CD8-positive, alpha-beta memory T cell (primary cell): ENCODE measurements around the gene CERK. TPM values are rescaled to one million over a fixed set of nuclear protein-coding genes. Genes with fewer than 3 reads are reported as not detected.

Experiments used
- CTCF ChIA-PET: fragments of 350-600 bp; sonication (Branson Sonifier 250); formaldehyde crosslinking; loops from one replicate; lab custom pipeline; 2021; ENCODE audit warnings: antibody characterized with exemption; lab: Charles Lee
- POLR2A ChIA-PET: fragments of 350-600 bp; sonication (Branson Sonifier 250); formaldehyde crosslinking; loops from one replicate; lab custom pipeline; 2021; ENCODE audit warnings: antibody characterized with exemption; lab: Charles Lee
- DNase-seq, 5 donors: peaks; one replicate each; pipeline versions ENCODE4 v3.0.0 to v3.0.0-alpha.2; 2020 to 2022; ENCODE audit warnings: mixed read lengths in 1 of 5
- H3K27ac ChIP-seq: one replicate; pipeline ENCODE4 v1.7.0; 2013; ENCODE audit warnings: low read depth, mild to moderate bottlenecking, low read length, moderate library complexity
- H3K27me3 ChIP-seq: 2 replicates; pipeline ENCODE4 v1.7.0; 2013; ENCODE audit warnings: low read length, mild to moderate bottlenecking; ENCODE audit not compliant: insufficient read depth, poor library complexity, severe bottlenecking
- H3K36me3 ChIP-seq: 2 replicates; pipeline ENCODE4 v1.7.0; 2013; ENCODE audit warnings: mild to moderate bottlenecking, low read length, moderate library complexity; ENCODE audit not compliant: insufficient read depth
- H3K4me1 ChIP-seq: 2 replicates; pipeline ENCODE4 v1.7.0; 2013; ENCODE audit warnings: mild to moderate bottlenecking, low read length, moderate library complexity; ENCODE audit not compliant: insufficient read depth
- H3K4me3 ChIP-seq: 2 replicates; pipeline ENCODE4 v1.7.0; 2013; ENCODE audit warnings: mild to moderate bottlenecking, low read length
- H3K9me3 ChIP-seq: 2 replicates; pipeline ENCODE4 v1.7.0; 2013; ENCODE audit warnings: mild to moderate bottlenecking, low read length
- H3K27ac Mint-ChIP-seq, 8 donors: one replicate each; pipeline ENCODE4 v1.8.0; 2020 to 2021; ENCODE audit warnings: mixed read lengths in 8 of 8, mild to moderate bottlenecking in 6 of 8, inconsistent platforms in 3 of 8, moderate library complexity in 3 of 8
- H3K27me3 Mint-ChIP-seq, 2 donors: one replicate each; pipeline ENCODE4 v1.8.0; 2020 to 2021; ENCODE audit warnings: mixed read lengths in 2 of 2, mild to moderate bottlenecking in 1 of 2, moderate library complexity in 1 of 2
- H3K36me3 Mint-ChIP-seq, 3 donors: one replicate each; pipeline ENCODE4 v1.8.0; 2020 to 2021; ENCODE audit warnings: mixed read lengths in 3 of 3, inconsistent platforms in 1 of 3, mild to moderate bottlenecking in 1 of 3
- H3K4me1 Mint-ChIP-seq, 3 donors: one replicate each; pipeline ENCODE4 v1.8.0; 2020 to 2021; ENCODE audit warnings: mixed read lengths in 3 of 3, inconsistent platforms in 1 of 3, mild to moderate bottlenecking in 1 of 3
- H3K4me3 Mint-ChIP-seq, 7 donors: one replicate each; pipeline ENCODE4 v1.8.0; 2020 to 2021; ENCODE audit warnings: mixed read lengths in 7 of 7, mild to moderate bottlenecking in 6 of 7, moderate library complexity in 4 of 7, inconsistent platforms in 2 of 7
- H3K9me3 Mint-ChIP-seq, 5 donors: one replicate each; pipeline ENCODE4 v1.8.0; 2020 to 2022; ENCODE audit warnings: mixed read lengths in 5 of 5, mild to moderate bottlenecking in 3 of 5, moderate library complexity in 2 of 5, inconsistent platforms in 1 of 5
- polyA plus RNA-seq: library from polyadenylated mRNA; unstranded; fragments of 300-500 nt; fragmentation: Illumina TruSeq; gene quantifications from one replicate; pipeline ENCODE4 v1.2.3, GENCODE V29; 2021
- total RNA-seq, 2 experiments: library from RNA; stranded (reverse); gene quantifications; one replicate each; pipeline ENCODE4 v1.2.3, GENCODE V29; 2021

CERK gene
- total and polyA plus RNA-seq, 3 experiments from 2014 or later, result 64.3 to 108 (median 64.5) TPM

DNA sequence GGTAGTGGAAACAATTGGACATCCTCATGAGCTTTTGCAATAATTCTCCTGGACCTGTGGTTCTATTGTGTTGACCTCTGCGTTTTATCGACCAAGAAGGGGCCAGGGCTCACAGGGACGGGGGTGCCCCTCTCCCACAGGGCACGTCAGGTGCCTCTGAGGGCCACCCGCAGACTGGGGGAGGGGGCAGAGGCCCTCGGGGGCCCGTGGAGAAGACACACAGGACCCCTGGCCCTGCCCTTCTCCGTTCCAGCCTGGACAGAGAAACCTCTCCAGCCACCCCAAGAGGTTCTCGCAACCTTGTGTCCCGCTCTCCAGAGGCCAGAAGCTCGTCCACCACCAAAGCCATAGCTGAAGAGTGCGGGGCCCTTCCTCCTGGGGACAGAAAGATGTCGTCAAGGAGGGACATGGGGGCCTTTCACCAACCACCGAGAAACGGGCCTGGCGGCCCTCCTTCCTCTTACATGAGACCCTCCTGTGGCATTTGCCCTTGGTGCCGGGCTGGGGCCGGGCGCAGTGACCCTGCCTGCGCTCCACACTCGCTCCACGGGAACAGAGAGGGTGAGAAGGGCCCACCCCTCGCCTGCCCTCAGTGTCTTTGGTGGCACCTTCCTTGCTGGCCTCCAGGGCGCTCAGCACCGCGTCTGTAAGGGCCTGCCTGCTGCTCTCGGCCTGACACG, 60.6 kb downstream of the CERK start:
- no peak overlapping the region for H3K4me3 ChIP-seq
- Mint-ChIP-seq H3K36me3 (peaks cover 0 to 2% (median 0%) of the 10 kb centered on the region in 3 donors), H3K9me3 (no peaks in the 10 kb centered on the region), H3K4me3 (peak overlapping the region in 2 of 7 donors; percentile 41 to 59), H3K4me1 (peaks cover 12 to 36% (median 19%) of the 10 kb centered on the region in 3 donors), H3K27me3 (no peaks in the 10 kb centered on the region), H3K27ac (peak overlapping the region in 2 of 8 donors; percentile 24 to 79)
- H3K4me1 ChIP-seq, result peaks cover 25% of the 10 kb centered on the region
- H3K9me3 ChIP-seq, result no peaks in the 10 kb centered on the region
- no peak overlapping the region for H3K27ac ChIP-seq
- H3K27me3 ChIP-seq, result no peaks in the 10 kb centered on the region
- H3K36me3 ChIP-seq, result no peaks in the 10 kb centered on the region
- DNase-seq, result no peak
- ChIA-PET CTCF (interaction anchor here (1.3 kb wide), 1 partner anchor 114 kb away, joined by 3 read pairs; no protein-coding TSS in a partner anchor), POLR2A (no interaction called here)

DNA sequence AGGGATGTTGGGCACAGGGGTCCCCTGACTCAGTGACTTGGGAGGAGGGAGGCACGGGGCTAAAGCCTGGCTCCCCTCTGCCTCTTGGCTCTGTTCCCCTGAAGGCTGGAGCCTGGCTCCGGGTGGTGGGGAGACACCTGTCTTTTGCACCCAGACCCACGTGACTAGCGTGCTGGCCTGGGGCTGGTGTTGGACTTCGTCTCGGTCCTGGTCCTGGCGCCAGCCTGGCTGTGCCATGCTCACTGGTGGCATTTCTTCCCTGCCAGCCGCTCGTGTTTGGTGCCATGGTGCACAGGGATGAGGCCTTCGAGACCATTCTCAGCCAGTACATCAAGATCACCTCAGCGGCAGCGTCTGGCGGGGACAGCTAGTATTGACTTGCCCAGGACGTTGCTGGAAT, 61.2 kb downstream of the CERK start:
- H3K4me3 ChIP-seq, result no peak overlapping the region
- CTCF ChIA-PET, result interaction anchor here (1.3 kb wide), 1 partner anchor 113 kb away, joined by 3 read pairs; no protein-coding TSS in a partner anchor
- peaks cover 25% of the 10 kb centered on the region for H3K4me1 ChIP-seq
- Mint-ChIP-seq H3K36me3 (peaks cover 0 to 2% (median 0%) of the 10 kb centered on the region in 3 donors), H3K9me3 (no peaks in the 10 kb centered on the region), H3K27me3 (no peaks in the 10 kb centered on the region), H3K27ac (peak overlapping the region in 2 of 8 donors; percentile 33 to 51), H3K4me3 (peak overlapping the region in 1 of 7 donors; percentile 41), H3K4me1 (peaks cover 12 to 36% (median 19%) of the 10 kb centered on the region in 3 donors)
- DNase-seq, result no peak
- POLR2A ChIA-PET, result no interaction called here
- no peaks in the 10 kb centered on the region for H3K36me3 ChIP-seq
- no peak overlapping the region for H3K27ac ChIP-seq
- H3K9me3 ChIP-seq, result no peaks in the 10 kb centered on the region
- H3K27me3 ChIP-seq, result no peaks in the 10 kb centered on the region

DNA sequence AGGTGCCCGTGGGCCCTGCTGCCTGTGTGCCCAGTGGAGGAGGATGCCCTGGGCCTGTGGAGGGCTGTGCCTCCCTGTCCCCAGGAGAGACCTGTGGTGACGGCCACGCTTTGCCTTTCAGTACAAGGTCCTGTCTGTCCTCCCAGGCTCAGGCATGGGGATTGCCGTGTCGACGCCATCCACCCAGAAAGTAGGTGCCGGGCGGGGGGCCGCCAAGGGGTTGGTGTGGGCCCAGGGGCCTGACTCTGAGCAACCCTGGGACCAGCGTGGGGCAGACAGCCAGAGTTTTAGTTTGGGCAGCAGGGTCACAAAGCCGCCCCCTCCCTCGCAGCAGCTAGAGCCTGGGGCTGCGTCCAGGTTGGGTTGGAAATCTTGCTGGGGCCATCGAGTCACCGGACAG, 61.6 kb downstream of the CERK start:
- Mint-ChIP-seq H3K27ac (peak overlapping the region in 3 of 8 donors; percentile 32 to 84 (median 70)), H3K4me1 (peaks cover 12 to 36% (median 19%) of the 10 kb centered on the region in 3 donors), H3K4me3 (no peak overlapping the region), H3K36me3 (peaks cover 0 to 2% (median 0%) of the 10 kb centered on the region in 3 donors), H3K27me3 (no peaks in the 10 kb centered on the region), H3K9me3 (no peaks in the 10 kb centered on the region)
- ChIA-PET POLR2A (no interaction called here), CTCF (interaction anchor here (1.3 kb wide), 1 partner anchor 113 kb away, joined by 3 read pairs; no protein-coding TSS in a partner anchor)
- Histone ChIP-seq H3K4me3 (no peak overlapping the region), H3K9me3 (no peaks in the 10 kb centered on the region), H3K36me3 (no peaks in the 10 kb centered on the region), H3K27ac (no peak overlapping the region), H3K4me1 (peaks cover 25% of the 10 kb centered on the region), H3K27me3 (no peaks in the 10 kb centered on the region)
- DNase-seq, result no peak

DNA sequence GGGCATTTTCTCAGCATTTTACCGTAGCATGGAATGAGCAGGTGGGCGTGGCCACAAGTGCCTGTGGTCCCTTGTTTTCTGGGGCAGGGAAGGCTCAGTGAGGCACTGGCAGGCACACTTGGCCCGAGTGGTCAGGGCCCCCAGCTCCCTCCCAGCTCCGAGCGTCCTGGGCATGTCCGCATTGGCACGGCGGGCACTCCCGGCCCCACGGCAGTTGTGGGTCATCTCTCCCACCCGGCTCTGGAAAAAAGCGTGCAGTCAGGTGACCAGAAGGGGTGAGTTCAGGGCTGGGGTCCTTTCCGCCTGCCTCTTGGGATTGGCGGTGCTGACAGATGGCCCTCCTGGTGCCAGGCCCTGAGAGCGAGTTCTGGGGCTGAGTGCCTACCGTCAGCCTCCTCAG, 62.1 kb downstream of the CERK start:
- Mint-ChIP-seq H3K27me3 (no peaks in the 10 kb centered on the region), H3K36me3 (peaks cover 0 to 2% (median 0%) of the 10 kb centered on the region in 3 donors), H3K27ac (peak overlapping the region in 3 of 8 donors; percentile 29 to 70 (median 42)), H3K4me1 (peaks cover 12 to 36% (median 19%) of the 10 kb centered on the region in 3 donors), H3K4me3 (peak overlapping the region in 3 of 7 donors; percentile 9 to 37 (median 11)), H3K9me3 (no peaks in the 10 kb centered on the region)
- CTCF ChIA-PET, result no interaction called here
- no peaks in the 10 kb centered on the region for H3K36me3 ChIP-seq
- H3K27ac ChIP-seq, result no peak overlapping the region
- H3K4me3 ChIP-seq, result no peak overlapping the region
- H3K9me3 ChIP-seq, result no peaks in the 10 kb centered on the region
- DNase-seq, result no peak
- no peaks in the 10 kb centered on the region for H3K27me3 ChIP-seq
- H3K4me1 ChIP-seq, result peaks cover 25% of the 10 kb centered on the region
- POLR2A ChIA-PET, result no interaction called here

DNA sequence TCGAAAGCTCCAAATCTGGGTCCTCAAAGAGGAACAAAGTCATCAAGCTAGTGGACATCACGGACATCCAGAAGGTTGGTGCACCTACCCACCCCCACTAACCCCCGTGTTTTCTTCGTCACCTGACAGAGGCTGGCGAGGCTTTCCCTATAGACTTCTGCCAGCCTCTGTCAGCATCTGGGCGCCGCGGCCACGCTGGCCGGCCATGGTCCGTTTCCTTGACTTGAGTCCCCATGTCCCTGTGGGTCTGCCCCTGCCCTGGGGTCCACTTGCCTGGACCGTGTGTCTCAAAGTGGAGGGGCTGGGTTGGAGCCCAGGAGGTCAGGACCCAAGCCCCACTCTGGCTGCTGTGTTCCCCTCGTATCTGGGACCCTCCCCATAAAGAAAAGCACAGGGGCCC, 62.6 kb downstream of the CERK start:
- Mint-ChIP-seq H3K27me3 (no peaks in the 10 kb centered on the region), H3K4me3 (peak overlapping the region in 6 of 7 donors; percentile 80 to 96 (median 92)), H3K27ac (peak overlapping the region in 7 of 8 donors; percentile 82 to 98 (median 96)), H3K4me1 (peaks cover 12 to 36% (median 19%) of the 10 kb centered on the region in 3 donors), H3K36me3 (peaks cover 0 to 2% (median 0%) of the 10 kb centered on the region in 3 donors), H3K9me3 (no peaks in the 10 kb centered on the region)
- no peaks in the 10 kb centered on the region for H3K27me3 ChIP-seq
- H3K36me3 ChIP-seq, result no peaks in the 10 kb centered on the region
- DNase-seq, result no peak
- ChIA-PET POLR2A (no interaction called here), CTCF (no interaction called here)
- peaks cover 25% of the 10 kb centered on the region for H3K4me1 ChIP-seq
- H3K27ac ChIP-seq, result no peak overlapping the region
- H3K9me3 ChIP-seq, result no peaks in the 10 kb centered on the region
- H3K4me3 ChIP-seq, result no peak overlapping the region

DNA sequence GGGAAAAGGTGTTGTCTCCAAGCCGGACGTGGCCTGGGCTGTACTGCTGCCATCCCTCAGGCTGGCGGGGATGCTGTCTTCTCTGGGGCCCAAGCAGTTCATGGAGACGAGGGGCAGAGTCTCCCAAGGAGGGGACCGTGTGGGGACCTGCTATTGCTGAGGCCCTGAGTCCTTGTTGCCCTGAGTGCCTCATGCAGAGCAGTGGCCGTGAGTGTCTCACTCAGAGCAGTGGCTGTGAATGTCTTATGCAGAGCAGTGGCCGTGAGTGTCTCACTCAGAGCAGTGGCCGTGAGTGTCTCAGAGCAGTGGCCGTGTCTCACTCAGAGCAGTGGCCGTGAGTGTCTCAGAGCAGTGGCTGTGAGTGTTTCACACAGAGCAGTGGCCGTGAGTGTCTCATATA, 63.1 kb downstream of the CERK start:
- peak overlapping the region; percentile 82 to 98 (median 96) for H3K27ac Mint-ChIP-seq
- H3K4me3 Mint-ChIP-seq, result peak overlapping the region; percentile 80 to 96 (median 92)
- Histone ChIP-seq H3K36me3 (no peaks in the 10 kb centered on the region), H3K27me3 (no peaks in the 10 kb centered on the region), H3K4me1 (peaks cover 25% of the 10 kb centered on the region), H3K9me3 (no peaks in the 10 kb centered on the region), H3K4me3 (peak overlapping the region; percentile 56), H3K27ac (no peak overlapping the region)
- peaks cover 12 to 36% (median 19%) of the 10 kb centered on the region in 3 donors for H3K4me1 Mint-ChIP-seq
- ChIA-PET POLR2A (no interaction called here), CTCF (no interaction called here)
- H3K36me3 Mint-ChIP-seq, result peaks cover 0 to 2% (median 0%) of the 10 kb centered on the region in 3 donors
- no peak for DNase-seq
- H3K27me3 Mint-ChIP-seq, result no peaks in the 10 kb centered on the region
- H3K9me3 Mint-ChIP-seq, result no peaks in the 10 kb centered on the region

DNA sequence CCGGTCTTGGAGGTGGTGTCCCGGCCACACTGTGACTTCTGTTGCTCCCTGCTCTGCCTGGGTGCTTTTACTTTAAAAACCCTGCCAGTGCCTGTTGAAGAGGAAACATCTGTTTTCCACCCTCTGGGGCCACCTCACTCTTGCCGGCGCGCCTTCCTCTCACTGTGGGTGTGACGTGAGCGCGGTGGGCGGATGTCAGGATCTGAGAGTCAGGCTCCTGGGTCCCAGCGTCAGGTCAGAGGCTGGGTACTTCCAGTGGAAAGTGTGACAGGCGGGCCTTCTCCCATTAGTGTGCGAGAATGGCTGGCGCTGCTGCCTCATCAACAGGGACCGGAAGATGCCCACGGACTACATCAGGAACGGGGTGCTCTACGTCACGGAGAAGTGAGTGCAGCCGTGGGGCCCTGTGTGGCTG, 63.7 kb downstream of the CERK start:
- Histone ChIP-seq H3K4me3 (peak overlapping the region; percentile 56), H3K27me3 (no peaks in the 10 kb centered on the region), H3K4me1 (peaks cover 25% of the 10 kb centered on the region), H3K36me3 (no peaks in the 10 kb centered on the region), H3K9me3 (no peaks in the 10 kb centered on the region), H3K27ac (peak overlapping the region; percentile 32)
- ChIA-PET CTCF (interaction anchor here (1.0 kb wide), 1 partner anchor 111 kb away, joined by 4 read pairs; no protein-coding TSS in a partner anchor), POLR2A (no interaction called here)
- H3K27ac Mint-ChIP-seq, result peak overlapping the region; percentile 82 to 98 (median 96)
- peaks cover 0 to 5% (median 1%) of the 10 kb centered on the region in 3 donors for H3K36me3 Mint-ChIP-seq
- no peaks in the 10 kb centered on the region for H3K27me3 Mint-ChIP-seq
- peak; percentile 74 to 88 (median 79) for DNase-seq
- H3K9me3 Mint-ChIP-seq, result no peaks in the 10 kb centered on the region
- peak overlapping the region; percentile 80 to 96 (median 92) for H3K4me3 Mint-ChIP-seq
- H3K4me1 Mint-ChIP-seq, result peaks cover 12 to 36% (median 19%) of the 10 kb centered on the region in 3 donors

DNA sequence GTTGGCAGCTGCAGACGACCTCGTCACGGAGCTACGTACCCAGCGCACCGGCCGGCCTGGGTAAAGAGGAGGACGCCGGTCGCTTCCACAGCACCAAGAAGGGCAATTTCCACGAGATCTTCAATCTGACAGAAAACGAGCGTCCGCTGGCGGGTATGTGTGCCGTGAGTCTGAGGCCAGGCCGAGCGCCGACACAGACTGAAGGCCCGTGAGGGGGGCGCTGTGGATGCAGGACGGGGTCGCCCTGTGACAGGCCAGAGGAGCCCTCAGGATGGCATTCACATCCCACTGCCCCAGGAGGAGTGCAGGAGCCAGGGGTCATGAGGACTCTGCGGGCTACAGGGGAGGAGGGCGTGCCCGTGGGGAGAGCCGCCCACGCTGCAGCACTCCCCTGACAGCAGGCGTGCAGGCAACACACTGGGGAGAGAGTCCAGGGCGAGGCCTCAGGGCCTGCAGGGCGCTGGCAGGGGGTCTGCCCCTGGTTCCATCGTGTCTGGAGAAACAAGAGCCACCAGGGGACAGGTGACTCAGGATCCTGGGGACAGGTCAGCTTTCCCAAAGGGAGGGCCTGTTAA, 64.3 kb downstream of the CERK start:
- Histone ChIP-seq H3K4me3 (peak overlapping the region; percentile 56), H3K27me3 (no peaks in the 10 kb centered on the region), H3K4me1 (peaks cover 25% of the 10 kb centered on the region), H3K27ac (peak overlapping the region; percentile 32), H3K36me3 (no peaks in the 10 kb centered on the region), H3K9me3 (no peaks in the 10 kb centered on the region)
- Mint-ChIP-seq H3K4me1 (peaks cover 12 to 36% (median 19%) of the 10 kb centered on the region in 3 donors), H3K36me3 (peaks cover 0 to 10% (median 1%) of the 10 kb centered on the region in 3 donors), H3K27me3 (no peaks in the 10 kb centered on the region), H3K9me3 (no peaks in the 10 kb centered on the region), H3K4me3 (peak overlapping the region; percentile 80 to 96 (median 92)), H3K27ac (peak overlapping the region; percentile 56 to 98 (median 96))
- CTCF ChIA-PET, result interaction anchor here (1.0 kb wide), 1 partner anchor 110 kb away, joined by 4 read pairs; no protein-coding TSS in a partner anchor
- no peak for DNase-seq
- POLR2A ChIA-PET, result no interaction called here
